ENCODE results near the gene CD101. TPM values are rescaled to one million over a fixed set of nuclear protein-coding genes. Genes with fewer than 3 reads are reported as not detected.

Gene CD101
- total RNA-seq, 4 donors from 2014 or later: 0.42 to 3.4 (median 2.2) TPM

- Histone ChIP-seq H3K4me1 (no peaks in the 10 kb centered on the region), H3K36me3 (no peaks in the 10 kb centered on the region), H3K4me3 (no peak overlapping the region), H3K27ac (no peak overlapping the region), H3K9me3 (no peaks in the 10 kb centered on the region), H3K27me3 (no peaks in the 10 kb centered on the region)
- no peak for DNase-seq
- no peak for TF ChIP-seq POLR2A (IDR thresholded peaks at IDR 0.05)
- TF ChIP-seq CTCF (IDR thresholded peaks at IDR 0.05): no peak
- intact Hi-C loops (cut with DNase I): no loop called here
- 67 to 70% methylated on average over 3 of the region's 3 CpGs for WGBS, 2 donors
These were observed 20.6 kb downstream of the CD101 start for GRCh38 chr1:117022114-117022513.

- no peak for TF ChIP-seq POLR2A (IDR thresholded peaks at IDR 0.05)
- no peak for TF ChIP-seq CTCF (IDR thresholded peaks at IDR 0.05)
- DNase-seq: no peak
- H3K4me3 ChIP-seq: no peak overlapping the region
- H3K27ac ChIP-seq: no peak overlapping the region
- 93 to 94% methylated on average over 7 of the region's 7 CpGs for WGBS, 2 donors
- no peaks in the 10 kb centered on the region for H3K4me1 ChIP-seq
- no peaks in the 10 kb centered on the region for H3K9me3 ChIP-seq
- intact Hi-C loops (cut with DNase I): no loop called here
- H3K27me3 ChIP-seq: no peaks in the 10 kb centered on the region
- H3K36me3 ChIP-seq: no peaks in the 10 kb centered on the region
These were observed 24.0 kb downstream of the CD101 start for GRCh38 chr1:117025568-117025967.

GRCh38 chr1:117026361-117026760, 24.8 kb downstream of the CD101 start:
- Histone ChIP-seq H3K27ac (no peak overlapping the region), H3K27me3 (no peaks in the 10 kb centered on the region), H3K36me3 (no peaks in the 10 kb centered on the region), H3K4me3 (no peak overlapping the region), H3K9me3 (no peaks in the 10 kb centered on the region), H3K4me1 (no peaks in the 10 kb centered on the region)
- intact Hi-C loops (cut with DNase I): no loop called here
- no peak for DNase-seq
- no peak for TF ChIP-seq CTCF (IDR thresholded peaks at IDR 0.05)
- no peak for TF ChIP-seq POLR2A (IDR thresholded peaks at IDR 0.05)
- WGBS, 2 donors: 76 to 84% methylated on average over 6 of the region's 6 CpGs

GRCh38 chr1:117029685-117030084, 28.1 kb downstream of the CD101 start:
- Histone ChIP-seq H3K27me3 (no peaks in the 10 kb centered on the region), H3K36me3 (no peaks in the 10 kb centered on the region), H3K4me3 (no peak overlapping the region), H3K27ac (no peak overlapping the region), H3K4me1 (no peaks in the 10 kb centered on the region), H3K9me3 (no peaks in the 10 kb centered on the region)
- WGBS, 2 donors: 72 to 75% methylated on average over 1 of the region's 1 CpG
- TF ChIP-seq POLR2A (IDR thresholded peaks at IDR 0.05) (no peak), CTCF (IDR thresholded peaks at IDR 0.05) (no peak)
- DNase-seq: no peak
- intact Hi-C loops (cut with DNase I): no loop called here

- Histone ChIP-seq H3K9me3 (no peaks in the 10 kb centered on the region), H3K27me3 (no peaks in the 10 kb centered on the region), H3K36me3 (no peaks in the 10 kb centered on the region), H3K27ac (no peak overlapping the region), H3K4me3 (no peak overlapping the region), H3K4me1 (no peaks in the 10 kb centered on the region)
- no peak for DNase-seq
- intact Hi-C loops (cut with DNase I): no loop called here
- 67 to 100% methylated on average over 1 of the region's 1 CpG for WGBS, 2 donors
- TF ChIP-seq CTCF (IDR thresholded peaks at IDR 0.05) (no peak), POLR2A (IDR thresholded peaks at IDR 0.05) (no peak)
These were observed 28.8 kb downstream of the CD101 start for GRCh38 chr1:117030271-117030877.

All from esophagus squamous epithelium (tissue), 5 donors.